ENCODE measurements around the gene YAP1.

- TF ChIP-seq CTCF (conservative IDR thresholded peaks at IDR 0.05; ENCODE audit: low read depth, low read length) = no peak
- TF ChIP-seq POLR2A (IDR thresholded peaks at IDR 0.05; ENCODE audit: low read depth, low read length) = no peak; the same call in 1 of the 2 replicates
- TF ChIP-seq SMC3 (IDR thresholded peaks at IDR 0.05; ENCODE audit: low read depth, low read length) = no peak
- TF ChIP-seq BHLHE40 (IDR thresholded peaks at IDR 0.05; ENCODE audit: low read depth, low read length) = no peak
- no peak for TF ChIP-seq FOS (IDR thresholded peaks at IDR 0.05; ENCODE audit: low read depth, low read length)
- no peak for TF ChIP-seq USF2 (IDR thresholded peaks at IDR 0.05; ENCODE audit: low read depth, low read length)
- TF ChIP-seq MAFK (IDR thresholded peaks at IDR 0.05; ENCODE audit: low read depth, low read length) = no peak
- no peak for TF ChIP-seq RFX5 (IDR thresholded peaks at IDR 0.05; ENCODE audit: low read depth, low read length)
- no peak for TF ChIP-seq CHD1 (IDR thresholded peaks at IDR 0.05; ENCODE audit: low read depth, low read length)
Observed at GRCh38 chr11:102110761-102111010, 439 bp downstream of the YAP1 start.
